Osteocyte (in vitro differentiated cells): ENCODE measurements around the gene NQO2. TPM values are rescaled to one million over a fixed set of nuclear protein-coding genes. Genes with fewer than 3 reads are reported as not detected.
A peak's percentile ranks its signal among the peaks of the same experiment; 100 is the strongest.

Source experiments
- DNase-seq: peaks from one replicate; pipeline ENCODE4 v3.0.0; 2021; ENCODE audit warnings: mixed read lengths; ENCODE audit not compliant: unreplicated experiment; ENCODE audit errors: extremely low spot score
- H3K27ac Mint-ChIP-seq: one replicate; pipeline ENCODE4 v1.8.0; 2021; ENCODE audit warnings: mild to moderate bottlenecking, mixed read lengths; ENCODE audit not compliant: unreplicated experiment
- H3K27me3 Mint-ChIP-seq: one replicate; pipeline ENCODE4 v1.8.0; 2021; ENCODE audit warnings: mixed read lengths; ENCODE audit not compliant: unreplicated experiment
- H3K36me3 Mint-ChIP-seq: one replicate; pipeline ENCODE4 v1.8.0; 2021; ENCODE audit warnings: mixed read lengths; ENCODE audit not compliant: unreplicated experiment
- H3K4me1 Mint-ChIP-seq: one replicate; pipeline ENCODE4 v1.8.0; 2021; ENCODE audit warnings: mixed read lengths; ENCODE audit not compliant: unreplicated experiment
- H3K4me3 Mint-ChIP-seq: one replicate; pipeline ENCODE4 v1.8.0; 2021; ENCODE audit warnings: mild to moderate bottlenecking, moderate library complexity, mixed read lengths; ENCODE audit not compliant: unreplicated experiment
- H3K9me3 Mint-ChIP-seq: one replicate; pipeline ENCODE4 v1.8.0; 2021; ENCODE audit warnings: mixed read lengths; ENCODE audit not compliant: unreplicated experiment
- total RNA-seq: library from RNA; stranded (reverse); gene quantifications from 2 replicates; pipeline ENCODE4 v1.2.1, GENCODE V29; 2021
- TF ChIP-seq, protein P1 (sequence below): fragments of 200-600 bp; sonication (generic); IDR thresholded peaks from 2 replicates; pipeline ENCODE4 v1.5.0; 2021; ENCODE audit warnings: antibody characterized with exemption, mild to moderate bottlenecking, moderate library complexity

The NQO2 gene
- total RNA-seq, 1 donor from 2014 or later, result 40.1 TPM

DNA sequence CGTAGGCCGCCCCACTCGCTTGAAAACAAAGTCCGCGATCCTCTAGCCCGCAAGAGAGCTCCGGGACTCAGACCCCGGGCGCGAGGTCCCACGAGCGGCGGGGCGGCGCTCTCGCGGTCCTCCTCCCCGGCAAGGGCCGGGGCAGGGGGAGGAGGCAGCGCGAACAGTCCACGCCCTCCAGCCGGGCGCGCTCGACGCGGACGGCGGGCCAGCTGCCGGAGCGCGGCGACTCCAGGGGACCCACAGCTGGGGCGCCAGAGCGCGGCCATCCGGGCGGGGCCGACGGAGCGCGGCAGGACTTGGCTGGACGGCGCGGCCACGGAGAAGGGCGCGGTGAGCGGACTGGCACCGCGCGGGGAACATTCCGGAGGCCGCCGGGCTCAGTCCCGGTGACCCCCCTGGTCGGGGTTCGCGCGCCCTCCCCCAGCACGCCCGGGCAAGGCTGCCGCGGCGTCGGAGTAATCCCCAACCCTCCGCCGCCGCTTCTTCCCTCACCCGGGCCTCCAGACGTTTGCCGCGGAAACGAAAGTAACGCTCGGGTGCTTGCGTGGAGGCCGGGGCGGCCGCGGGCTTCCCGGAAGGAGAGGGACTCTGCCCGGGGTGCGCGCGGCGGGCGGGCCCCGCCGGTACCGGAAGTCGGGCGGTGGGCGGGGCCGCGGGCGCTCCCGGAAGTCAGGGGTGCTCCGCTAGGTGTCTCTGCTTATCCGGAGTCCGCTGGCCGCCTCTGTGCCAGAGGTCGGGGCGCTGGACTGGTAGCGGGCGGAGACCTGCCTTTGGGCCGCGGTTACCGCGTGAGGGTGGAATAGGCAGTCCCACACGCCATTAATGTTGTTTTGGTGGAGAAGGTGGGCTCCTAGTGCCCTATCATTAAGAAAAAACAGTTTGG is 68.9 kb downstream of the NQO2 start, which contains the start of gene RIPK1:
TSS of gene RIPK1 (plus strand) at position 166 of the 886 bp plus-strand sequence. CDS start 8,330 bp downstream, outside the sequence.
- peak; percentile 97 for DNase-seq
- H3K4me3 Mint-ChIP-seq, result peak within 1 kb of the TSS; percentile 91
- no peaks in the 10 kb centered on the region for H3K27me3 Mint-ChIP-seq
- H3K36me3 Mint-ChIP-seq, result no peaks in the 10 kb centered on the region
- peaks cover 53% of the 10 kb centered on the region for H3K4me1 Mint-ChIP-seq
- TF ChIP-seq, protein P1, sequence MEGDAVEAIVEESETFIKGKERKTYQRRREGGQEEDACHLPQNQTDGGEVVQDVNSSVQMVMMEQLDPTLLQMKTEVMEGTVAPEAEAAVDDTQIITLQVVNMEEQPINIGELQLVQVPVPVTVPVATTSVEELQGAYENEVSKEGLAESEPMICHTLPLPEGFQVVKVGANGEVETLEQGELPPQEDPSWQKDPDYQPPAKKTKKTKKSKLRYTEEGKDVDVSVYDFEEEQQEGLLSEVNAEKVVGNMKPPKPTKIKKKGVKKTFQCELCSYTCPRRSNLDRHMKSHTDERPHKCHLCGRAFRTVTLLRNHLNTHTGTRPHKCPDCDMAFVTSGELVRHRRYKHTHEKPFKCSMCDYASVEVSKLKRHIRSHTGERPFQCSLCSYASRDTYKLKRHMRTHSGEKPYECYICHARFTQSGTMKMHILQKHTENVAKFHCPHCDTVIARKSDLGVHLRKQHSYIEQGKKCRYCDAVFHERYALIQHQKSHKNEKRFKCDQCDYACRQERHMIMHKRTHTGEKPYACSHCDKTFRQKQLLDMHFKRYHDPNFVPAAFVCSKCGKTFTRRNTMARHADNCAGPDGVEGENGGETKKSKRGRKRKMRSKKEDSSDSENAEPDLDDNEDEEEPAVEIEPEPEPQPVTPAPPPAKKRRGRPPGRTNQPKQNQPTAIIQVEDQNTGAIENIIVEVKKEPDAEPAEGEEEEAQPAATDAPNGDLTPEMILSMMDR, result peak; percentile 49
- H3K27ac Mint-ChIP-seq, result peak within 1 kb of the TSS; percentile 95
- H3K9me3 Mint-ChIP-seq, result no peaks in the 10 kb centered on the region

Other genes starting within 250 kb of the NQO2 start
- gene MYLK4, start 249.0 kb upstream of the NQO2 start, total RNA-seq, result 0.78 and 1.0 TPM in 2 replicates
- 35.9 and 40.6 TPM in 2 replicates for gene WRNIP1, start 234.5 kb upstream of the NQO2 start, total RNA-seq
- 13.7 and 14.8 TPM in 2 replicates for gene SERPINB1, start 158.0 kb upstream of the NQO2 start, total RNA-seq
- 0.34 and 0.48 TPM in 2 replicates for gene SERPINB9, start 96.6 kb upstream of the NQO2 start, total RNA-seq
- 90.2 and 93.1 TPM in 2 replicates for gene SERPINB6, start 28.3 kb upstream of the NQO2 start, total RNA-seq
- 28.1 and 31.6 TPM in 2 replicates for gene RIPK1, start 68.6 kb downstream of the NQO2 start, total RNA-seq
- 26.6 and 27.7 TPM in 2 replicates for gene BPHL, start 118.8 kb downstream of the NQO2 start, total RNA-seq
- 82.3 and 92.3 TPM in 2 replicates for gene TUBB2A, start 157.7 kb downstream of the NQO2 start, total RNA-seq
- gene TUBB2B, start 227.8 kb downstream of the NQO2 start, total RNA-seq, result 61.7 and 67.2 TPM in 2 replicates